Measurements from ENCODE around the gene DBNDD1. TPM values are rescaled to one million over a fixed set of nuclear protein-coding genes. Genes with fewer than 3 reads are reported as not detected.

Gene DBNDD1
- polyA plus RNA-seq, 1 of the 3 experiments (the other 2 are of a cell fraction): 27.9 TPM

GRCh38 chr16:89986600-89986999 is 32.7 kb downstream of the DBNDD1 start:
- DNase-seq: no peak
- Histone ChIP-seq H3K9me3 (no peaks in the 10 kb centered on the region), H3K4me3 (ENCODE audit: low read depth in 2 of 2, low read length in 1 of 2) (no peak overlapping the region), H3K9ac (no peak overlapping the region), H3F3A (replicated peaks; ENCODE audit: insufficient read depth) (peaks cover 2% of the 10 kb centered on the region), H3K79me2 (ENCODE audit: insufficient read depth) (no peaks in the 10 kb centered on the region), H3K27me3 (ENCODE audit: insufficient read depth) (no peaks in the 10 kb centered on the region), H2AFZ (ENCODE audit: low read depth) (no peak overlapping the region), H3K4me2 (no peak overlapping the region), H4K20me1 (ENCODE audit: insufficient read depth) (no peaks in the 10 kb centered on the region), H3K36me3 (replicated peaks in 1 of 2; ENCODE audit: control insufficient read depth in 1 of 2, insufficient read depth in 2 of 2, low read length in 1 of 2) (peaks cover 51 to 53% of the 10 kb centered on the region in 2 experiments), H3K27ac (ENCODE audit: low read depth in 2 of 2, low read length in 1 of 2) (no peak overlapping the region), H3K4me1 (ENCODE audit: control insufficient read depth in 1 of 2, insufficient read depth in 2 of 2, low read depth in 1 of 2, low read length in 1 of 2) (no peaks in the 10 kb centered on the region), H3K9me2 (no peaks in the 10 kb centered on the region)
- ChIA-PET POLR2A (no interaction called here), CTCF (interaction anchor here (0.7 to 1.3 kb wide), 2 partner anchors 16 to 37 kb away, joined by 3 read pairs; partner anchors contain the start of gene DEF8)
- WGBS (ENCODE audit: low lambda C conversion rate): 98% methylated on average over 13 of the region's 13 CpGs
- TF ChIP-seq TCF12 (IDR thresholded peaks at IDR 0.05) (no peak), CTCF (IDR thresholded peaks at IDR 0.05) (no peak), SMC3 (IDR thresholded peaks at IDR 0.05; ENCODE audit: low read depth, low read length) (no peak), GATA2 (CRISPR knock-in tag; IDR thresholded peaks at IDR 0.05) (no peak), YY1 (IDR thresholded peaks at IDR 0.05; ENCODE audit: low read depth) (no peak), RAD21 (IDR thresholded peaks at IDR 0.05; ENCODE audit: low read length) (no peak), POLR2AphosphoS5 (IDR thresholded peaks at IDR 0.05; ENCODE audit: low read depth, low read length) (no peak), NRF1 (IDR thresholded peaks at IDR 0.05; ENCODE audit: low read depth, low read length) (no peak), JUND (IDR thresholded peaks at IDR 0.05) (no peak), MEF2A (IDR thresholded peaks at IDR 0.05; ENCODE audit: borderline replicate concordance, low read depth) (no peak), USF1 (IDR thresholded peaks at IDR 0.05; ENCODE audit: borderline replicate concordance, low read depth) (no peak), RCOR1 (IDR thresholded peaks at IDR 0.05; ENCODE audit: low read length) (no peak), CHD2 (IDR thresholded peaks at IDR 0.05; ENCODE audit: low read length, partially characterized antibody) (no peak)
- TF ChIP-seq, protein P1, sequence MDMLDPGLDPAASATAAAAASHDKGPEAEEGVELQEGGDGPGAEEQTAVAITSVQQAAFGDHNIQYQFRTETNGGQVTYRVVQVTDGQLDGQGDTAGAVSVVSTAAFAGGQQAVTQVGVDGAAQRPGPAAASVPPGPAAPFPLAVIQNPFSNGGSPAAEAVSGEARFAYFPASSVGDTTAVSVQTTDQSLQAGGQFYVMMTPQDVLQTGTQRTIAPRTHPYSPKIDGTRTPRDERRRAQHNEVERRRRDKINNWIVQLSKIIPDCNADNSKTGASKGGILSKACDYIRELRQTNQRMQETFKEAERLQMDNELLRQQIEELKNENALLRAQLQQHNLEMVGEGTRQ (IDR thresholded peaks at IDR 0.05; ENCODE audit: borderline replicate concordance, low read depth, low read length): no peak
- TF ChIP-seq, protein P2, sequence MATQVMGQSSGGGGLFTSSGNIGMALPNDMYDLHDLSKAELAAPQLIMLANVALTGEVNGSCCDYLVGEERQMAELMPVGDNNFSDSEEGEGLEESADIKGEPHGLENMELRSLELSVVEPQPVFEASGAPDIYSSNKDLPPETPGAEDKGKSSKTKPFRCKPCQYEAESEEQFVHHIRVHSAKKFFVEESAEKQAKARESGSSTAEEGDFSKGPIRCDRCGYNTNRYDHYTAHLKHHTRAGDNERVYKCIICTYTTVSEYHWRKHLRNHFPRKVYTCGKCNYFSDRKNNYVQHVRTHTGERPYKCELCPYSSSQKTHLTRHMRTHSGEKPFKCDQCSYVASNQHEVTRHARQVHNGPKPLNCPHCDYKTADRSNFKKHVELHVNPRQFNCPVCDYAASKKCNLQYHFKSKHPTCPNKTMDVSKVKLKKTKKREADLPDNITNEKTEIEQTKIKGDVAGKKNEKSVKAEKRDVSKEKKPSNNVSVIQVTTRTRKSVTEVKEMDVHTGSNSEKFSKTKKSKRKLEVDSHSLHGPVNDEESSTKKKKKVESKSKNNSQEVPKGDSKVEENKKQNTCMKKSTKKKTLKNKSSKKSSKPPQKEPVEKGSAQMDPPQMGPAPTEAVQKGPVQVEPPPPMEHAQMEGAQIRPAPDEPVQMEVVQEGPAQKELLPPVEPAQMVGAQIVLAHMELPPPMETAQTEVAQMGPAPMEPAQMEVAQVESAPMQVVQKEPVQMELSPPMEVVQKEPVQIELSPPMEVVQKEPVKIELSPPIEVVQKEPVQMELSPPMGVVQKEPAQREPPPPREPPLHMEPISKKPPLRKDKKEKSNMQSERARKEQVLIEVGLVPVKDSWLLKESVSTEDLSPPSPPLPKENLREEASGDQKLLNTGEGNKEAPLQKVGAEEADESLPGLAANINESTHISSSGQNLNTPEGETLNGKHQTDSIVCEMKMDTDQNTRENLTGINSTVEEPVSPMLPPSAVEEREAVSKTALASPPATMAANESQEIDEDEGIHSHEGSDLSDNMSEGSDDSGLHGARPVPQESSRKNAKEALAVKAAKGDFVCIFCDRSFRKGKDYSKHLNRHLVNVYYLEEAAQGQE (IDR thresholded peaks at IDR 0.05; ENCODE audit: low read depth, low read length): no peak
- TF ChIP-seq, protein P3, sequence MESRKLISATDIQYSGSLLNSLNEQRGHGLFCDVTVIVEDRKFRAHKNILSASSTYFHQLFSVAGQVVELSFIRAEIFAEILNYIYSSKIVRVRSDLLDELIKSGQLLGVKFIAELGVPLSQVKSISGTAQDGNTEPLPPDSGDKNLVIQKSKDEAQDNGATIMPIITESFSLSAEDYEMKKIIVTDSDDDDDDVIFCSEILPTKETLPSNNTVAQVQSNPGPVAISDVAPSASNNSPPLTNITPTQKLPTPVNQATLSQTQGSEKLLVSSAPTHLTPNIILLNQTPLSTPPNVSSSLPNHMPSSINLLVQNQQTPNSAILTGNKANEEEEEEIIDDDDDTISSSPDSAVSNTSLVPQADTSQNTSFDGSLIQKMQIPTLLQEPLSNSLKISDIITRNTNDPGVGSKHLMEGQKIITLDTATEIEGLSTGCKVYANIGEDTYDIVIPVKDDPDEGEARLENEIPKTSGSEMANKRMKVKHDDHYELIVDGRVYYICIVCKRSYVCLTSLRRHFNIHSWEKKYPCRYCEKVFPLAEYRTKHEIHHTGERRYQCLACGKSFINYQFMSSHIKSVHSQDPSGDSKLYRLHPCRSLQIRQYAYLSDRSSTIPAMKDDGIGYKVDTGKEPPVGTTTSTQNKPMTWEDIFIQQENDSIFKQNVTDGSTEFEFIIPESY (IDR thresholded peaks at IDR 0.05; ENCODE audit: borderline replicate concordance, low read depth): no peak
- TF ChIP-seq, protein P4, sequence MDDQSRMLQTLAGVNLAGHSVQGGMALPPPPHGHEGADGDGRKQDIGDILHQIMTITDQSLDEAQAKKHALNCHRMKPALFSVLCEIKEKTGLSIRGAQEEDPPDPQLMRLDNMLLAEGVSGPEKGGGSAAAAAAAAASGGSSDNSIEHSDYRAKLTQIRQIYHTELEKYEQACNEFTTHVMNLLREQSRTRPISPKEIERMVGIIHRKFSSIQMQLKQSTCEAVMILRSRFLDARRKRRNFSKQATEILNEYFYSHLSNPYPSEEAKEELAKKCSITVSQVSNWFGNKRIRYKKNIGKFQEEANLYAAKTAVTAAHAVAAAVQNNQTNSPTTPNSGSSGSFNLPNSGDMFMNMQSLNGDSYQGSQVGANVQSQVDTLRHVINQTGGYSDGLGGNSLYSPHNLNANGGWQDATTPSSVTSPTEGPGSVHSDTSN (IDR thresholded peaks at IDR 0.05): no peak

Data from SK-N-SH (cell line).